Fibroblast of lung (primary cell): ENCODE measurements around the gene ICE2. TPM values are rescaled to one million over a fixed set of nuclear protein-coding genes. Genes with fewer than 3 reads are reported as not detected.
"Not testable (repeated sequence)": the region's sequence is repeated elsewhere in the genome, so short reads cannot be mapped to it uniquely, and the experiment has no call there.

ENCODE experiments used
- DNase-seq, 2 donors: peaks; one replicate each; pipeline versions ENCODE4 v3.0.0 to v3.0.0-alpha.2; 2010; ENCODE audit warnings: low read depth in 2 of 2
- H2AFZ ChIP-seq: 2 replicates; pipeline ENCODE4 v1.5.1; 2012; ENCODE audit warnings: low read length, control low read depth, inconsistent platforms
- H3K27ac ChIP-seq: 2 replicates; pipeline ENCODE4 v1.5.1; 2011; ENCODE audit warnings: low read length, control low read depth; ENCODE audit not compliant: insufficient read depth
- H3K27me3 ChIP-seq: 2 replicates; pipeline ENCODE4 v1.5.1; 2011; ENCODE audit warnings: mild to moderate bottlenecking, low read length; ENCODE audit not compliant: control insufficient read depth, insufficient read depth
- H3K36me3 ChIP-seq: 2 replicates; pipeline ENCODE4 v1.5.1; 2011; ENCODE audit warnings: low read length; ENCODE audit not compliant: control insufficient read depth, insufficient read depth
- H3K4me1 ChIP-seq: 2 replicates; pipeline ENCODE4 v1.5.1; 2011; ENCODE audit warnings: low read length; ENCODE audit not compliant: control insufficient read depth, insufficient read depth; ENCODE audit errors: extremely low read depth
- H3K4me2 ChIP-seq: 2 replicates; pipeline ENCODE4 v1.5.1; 2011; ENCODE audit warnings: low read length, control low read depth; ENCODE audit not compliant: insufficient read depth; ENCODE audit errors: extremely low read depth
- H3K4me3 ChIP-seq, 4 experiments: fragments of 200-600 bp in 1 of 4; sonication (generic) in 1 of 4; replicated peaks in 1 of 4; 2 replicates each; pipeline ENCODE4 v1.5.1; 2011 to 2016; ENCODE audit warnings: low read length in 4 of 4, low read depth in 3 of 4, mild to moderate bottlenecking in 3 of 4, control low read depth in 2 of 4, inconsistent platforms in 1 of 4, mixed read lengths in 1 of 4; ENCODE audit not compliant: insufficient read depth in 1 of 4; ENCODE audit errors: control extremely low read depth in 1 of 4
- H3K79me2 ChIP-seq: 2 replicates; pipeline ENCODE4 v1.5.1; 2012; ENCODE audit warnings: mild to moderate bottlenecking, low read length, inconsistent platforms; ENCODE audit not compliant: control insufficient read depth, insufficient read depth
- H3K9ac ChIP-seq: 2 replicates; pipeline ENCODE4 v1.5.1; 2011; ENCODE audit warnings: mild to moderate bottlenecking, low read length, control low read depth; ENCODE audit not compliant: insufficient read depth
- H3K9me3 ChIP-seq: 2 replicates; pipeline ENCODE4 v1.5.1; 2012; ENCODE audit warnings: low read depth, low read length; ENCODE audit not compliant: control insufficient read depth, insufficient read depth
- H4K20me1 ChIP-seq: 2 replicates; pipeline ENCODE4 v1.5.1; 2011; ENCODE audit warnings: low read length; ENCODE audit not compliant: control insufficient read depth, insufficient read depth; ENCODE audit errors: extremely low read depth
- EZH2 ChIP-seq: IDR thresholded peaks from 2 replicates; pipeline ENCODE4 v1.5.1; 2012; ENCODE audit warnings: low read length, control low read depth, mild to moderate bottlenecking; ENCODE audit errors: missing control alignments
- polyA plus RNA-seq, 2 donors: library from polyadenylated mRNA; depleted of rRNA in 1 of 2; stranded (reverse) in 1 of 2; unstranded in 1 of 2; fragments of >200 nt; gene quantifications; 2 replicates each; pipeline ENCODE4 v1.2.1, GENCODE V29; 2011 to 2012; ENCODE audit warnings: missing spikeins in 1 of 2
- total RNA-seq: library from RNA; depleted of rRNA; stranded (reverse); fragments of >200 nt; gene quantifications from 2 replicates; pipeline ENCODE4 v1.2.1, GENCODE V29; 2014
- TF ChIP-seq, protein P1 (sequence below), 2 donors: IDR thresholded peaks in 1 of 2; conservative IDR thresholded peaks in 1 of 2; 1 replicate in 1 of 2; 2 replicates in 1 of 2; pipeline ENCODE4 v1.5.1; 2011 to 2012; ENCODE audit warnings: low read length in 2 of 2, control low read depth in 1 of 2, inconsistent platforms in 1 of 2, low read depth in 1 of 2, mild to moderate bottlenecking in 1 of 2

Gene ICE2
- total and polyA plus RNA-seq, 2 donors (not counting 1 experiment from before 2014, with no cell fraction given), result 22.3 to 38.6 TPM

DNA sequence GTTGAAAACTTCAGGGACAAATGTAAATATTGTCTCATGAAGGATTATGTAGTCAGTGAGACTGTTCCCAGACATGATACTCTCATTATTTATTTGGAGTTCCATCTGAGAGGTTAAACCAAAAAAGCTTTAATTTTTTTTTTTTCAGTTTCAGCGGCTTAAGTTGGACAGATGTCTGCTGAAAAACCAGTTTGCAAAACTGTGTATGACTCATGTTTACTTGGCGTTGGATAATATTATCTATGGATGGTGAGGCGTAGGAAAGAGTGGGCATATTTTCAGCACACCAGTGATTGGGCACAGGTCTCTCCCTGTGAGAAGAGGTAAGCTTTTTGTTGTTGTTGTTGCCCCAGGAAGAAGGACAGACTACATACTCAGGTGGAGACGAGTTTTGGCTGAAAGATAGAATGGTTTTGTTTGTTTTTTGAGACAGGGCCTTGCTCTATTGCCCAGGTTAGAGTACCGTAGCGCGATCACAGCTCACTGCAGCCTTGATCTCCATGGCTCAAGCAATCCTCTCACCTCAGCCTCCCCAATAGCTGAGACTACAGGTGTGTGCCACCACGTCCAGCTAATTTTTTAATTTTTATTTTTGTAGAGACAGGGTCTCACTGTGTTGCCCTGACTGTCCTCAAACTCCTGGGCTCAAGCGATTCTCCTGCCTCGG is 64.8 kb downstream of the ICE2 start:
- H3K4me1 ChIP-seq, result peaks cover 9% of the 10 kb centered on the region
- no peaks in the 10 kb centered on the region for H3K36me3 ChIP-seq
- no peak for TF ChIP-seq EZH2
- TF ChIP-seq, protein P1, sequence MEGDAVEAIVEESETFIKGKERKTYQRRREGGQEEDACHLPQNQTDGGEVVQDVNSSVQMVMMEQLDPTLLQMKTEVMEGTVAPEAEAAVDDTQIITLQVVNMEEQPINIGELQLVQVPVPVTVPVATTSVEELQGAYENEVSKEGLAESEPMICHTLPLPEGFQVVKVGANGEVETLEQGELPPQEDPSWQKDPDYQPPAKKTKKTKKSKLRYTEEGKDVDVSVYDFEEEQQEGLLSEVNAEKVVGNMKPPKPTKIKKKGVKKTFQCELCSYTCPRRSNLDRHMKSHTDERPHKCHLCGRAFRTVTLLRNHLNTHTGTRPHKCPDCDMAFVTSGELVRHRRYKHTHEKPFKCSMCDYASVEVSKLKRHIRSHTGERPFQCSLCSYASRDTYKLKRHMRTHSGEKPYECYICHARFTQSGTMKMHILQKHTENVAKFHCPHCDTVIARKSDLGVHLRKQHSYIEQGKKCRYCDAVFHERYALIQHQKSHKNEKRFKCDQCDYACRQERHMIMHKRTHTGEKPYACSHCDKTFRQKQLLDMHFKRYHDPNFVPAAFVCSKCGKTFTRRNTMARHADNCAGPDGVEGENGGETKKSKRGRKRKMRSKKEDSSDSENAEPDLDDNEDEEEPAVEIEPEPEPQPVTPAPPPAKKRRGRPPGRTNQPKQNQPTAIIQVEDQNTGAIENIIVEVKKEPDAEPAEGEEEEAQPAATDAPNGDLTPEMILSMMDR (conservative IDR thresholded peaks at IDR 0.05 in 1 of 2, IDR thresholded peaks at IDR 0.05 in 1 of 2; ENCODE audit: low read depth in 1 of 2, low read length in 2 of 2), result no peak
- H3K9me3 ChIP-seq, result no peaks in the 10 kb centered on the region
- H3K4me2 ChIP-seq, result no peak overlapping the region
- no peak overlapping the region for H3K4me3 ChIP-seq
- H3K27me3 ChIP-seq, result no peaks in the 10 kb centered on the region
- no peak overlapping the region for H3K27ac ChIP-seq
- H2AFZ ChIP-seq, result no peak overlapping the region
- DNase-seq, result peak; percentile 70 to 73
- H3K9ac ChIP-seq, result no peak overlapping the region
- H4K20me1 ChIP-seq, result no peaks in the 10 kb centered on the region
- no peaks in the 10 kb centered on the region for H3K79me2 ChIP-seq

DNA sequence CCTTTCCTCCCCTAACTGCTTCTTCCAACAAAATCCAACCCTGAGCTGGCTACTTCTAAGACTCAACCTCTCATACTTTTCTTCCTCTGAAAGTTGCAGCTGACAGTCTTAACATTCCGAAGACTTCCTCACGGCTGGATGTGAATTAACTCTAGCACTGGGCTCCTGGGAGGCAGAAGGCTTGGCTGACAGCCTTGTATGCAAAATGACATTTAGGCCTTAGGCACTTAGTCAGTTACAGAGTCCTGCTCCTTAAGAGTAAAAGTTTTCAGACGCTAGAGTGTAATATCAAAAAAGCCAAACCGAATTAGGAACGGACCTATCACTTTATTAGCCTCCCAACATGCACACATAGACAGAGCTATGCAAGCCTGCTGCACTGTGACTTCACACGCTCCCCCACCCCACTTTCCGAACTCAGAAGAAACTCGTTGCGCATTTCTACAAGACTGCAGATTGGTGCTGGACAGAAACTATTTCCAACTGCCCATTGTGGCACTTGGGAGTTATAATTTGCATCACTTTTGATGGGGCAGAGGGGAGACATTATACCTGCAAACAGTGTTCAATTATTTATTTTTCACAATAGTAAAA is 65.6 kb downstream of the ICE2 start:
- H3K4me2 ChIP-seq, result peak overlapping the region; percentile 57

DNA sequence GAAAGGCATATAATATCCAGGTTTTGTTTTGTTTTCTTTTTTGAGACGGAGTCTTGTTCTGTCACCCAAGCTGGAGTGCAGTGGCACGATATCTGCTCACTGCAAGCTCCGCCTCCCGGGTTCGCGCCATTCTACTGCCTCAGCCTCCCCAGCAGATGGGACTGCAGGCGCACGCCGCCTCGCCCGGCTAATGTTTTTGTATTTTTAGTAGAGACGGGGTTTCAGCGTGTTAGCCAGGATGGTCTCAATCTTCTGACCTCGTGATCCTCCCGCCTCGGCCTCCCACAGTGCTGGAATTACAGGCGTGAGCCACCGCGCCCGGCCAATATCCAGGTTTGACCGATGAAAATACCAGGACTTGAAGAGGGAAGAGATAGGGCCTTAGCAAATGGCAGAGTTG is 66.1 kb downstream of the ICE2 start:
- not testable (repeated sequence) for H4K20me1 ChIP-seq, H3K27ac ChIP-seq, H3K9me3 ChIP-seq, H3K79me2 ChIP-seq, H2AFZ ChIP-seq, H3K9ac ChIP-seq, H3K4me3 ChIP-seq, DNase-seq, H3K36me3 ChIP-seq, H3K27me3 ChIP-seq
- peaks cover 19% of the 10 kb centered on the region for H3K4me1 ChIP-seq
- H3K4me2 ChIP-seq, result peak overlapping the region; percentile 45

More for the DNA sequence above, 65.6 kb downstream of the ICE2 start:
- no peak overlapping the region for H3K9ac ChIP-seq
- H3K9me3 ChIP-seq, result no peaks in the 10 kb centered on the region
- H3K4me1 ChIP-seq, result peaks cover 14% of the 10 kb centered on the region
- H2AFZ ChIP-seq, result no peak overlapping the region
- no peak overlapping the region for H3K27ac ChIP-seq
- H3K79me2 ChIP-seq, result no peaks in the 10 kb centered on the region
- no peak for DNase-seq
- H3K27me3 ChIP-seq, result no peaks in the 10 kb centered on the region
- H3K36me3 ChIP-seq, result no peaks in the 10 kb centered on the region
- no peak for TF ChIP-seq EZH2
- H4K20me1 ChIP-seq, result no peaks in the 10 kb centered on the region
- H3K4me3 ChIP-seq, result no peak overlapping the region

DNA sequence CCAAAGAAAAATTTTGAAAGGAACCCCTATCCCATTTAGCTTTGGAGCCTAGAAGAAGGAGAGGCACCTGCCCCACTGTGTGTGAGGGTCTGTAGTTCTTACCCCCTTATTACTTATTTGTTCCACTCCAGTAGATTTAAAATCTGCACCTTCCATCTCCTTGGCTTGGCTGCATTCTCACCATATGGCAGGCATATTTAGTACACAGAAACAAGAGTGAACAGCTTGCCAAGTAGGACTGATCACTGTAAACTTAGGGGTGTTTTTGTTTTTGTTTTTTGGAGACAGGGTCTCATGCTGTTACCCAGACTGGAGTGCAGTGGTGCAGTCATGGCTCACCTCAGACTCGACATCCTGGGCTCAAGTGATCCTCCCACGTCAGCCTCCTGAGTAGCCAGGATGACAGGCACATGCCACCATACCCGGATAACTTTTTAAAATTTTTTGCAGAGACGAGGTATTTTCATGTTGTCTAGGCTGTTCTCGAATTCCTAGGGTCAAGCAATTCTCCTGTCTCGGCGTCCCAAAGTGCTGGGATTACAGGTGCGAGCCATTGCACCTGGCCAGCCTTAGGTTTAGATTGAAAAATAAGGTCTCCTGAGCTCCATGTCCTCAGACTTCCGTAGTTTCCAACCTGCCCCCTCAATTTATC is 67.0 kb downstream of the ICE2 start:
- no peak overlapping the region for H2AFZ ChIP-seq
- no peaks in the 10 kb centered on the region for H3K79me2 ChIP-seq
- no peak for TF ChIP-seq EZH2
- TF ChIP-seq, protein P1 (conservative IDR thresholded peaks at IDR 0.05 in 1 of 2, IDR thresholded peaks at IDR 0.05 in 1 of 2; ENCODE audit: low read depth in 1 of 2, low read length in 2 of 2), result no peak
- H3K9me3 ChIP-seq, result no peaks in the 10 kb centered on the region
- H3K27ac ChIP-seq, result no peak overlapping the region
- no peaks in the 10 kb centered on the region for H4K20me1 ChIP-seq
- no peak overlapping the region for H3K4me2 ChIP-seq
- H3K4me1 ChIP-seq, result peaks cover 24% of the 10 kb centered on the region
- DNase-seq, result no peak
- H3K27me3 ChIP-seq, result no peaks in the 10 kb centered on the region
- H3K4me3 ChIP-seq, result no peak overlapping the region
- H3K9ac ChIP-seq, result no peak overlapping the region
- H3K36me3 ChIP-seq, result no peaks in the 10 kb centered on the region

DNA sequence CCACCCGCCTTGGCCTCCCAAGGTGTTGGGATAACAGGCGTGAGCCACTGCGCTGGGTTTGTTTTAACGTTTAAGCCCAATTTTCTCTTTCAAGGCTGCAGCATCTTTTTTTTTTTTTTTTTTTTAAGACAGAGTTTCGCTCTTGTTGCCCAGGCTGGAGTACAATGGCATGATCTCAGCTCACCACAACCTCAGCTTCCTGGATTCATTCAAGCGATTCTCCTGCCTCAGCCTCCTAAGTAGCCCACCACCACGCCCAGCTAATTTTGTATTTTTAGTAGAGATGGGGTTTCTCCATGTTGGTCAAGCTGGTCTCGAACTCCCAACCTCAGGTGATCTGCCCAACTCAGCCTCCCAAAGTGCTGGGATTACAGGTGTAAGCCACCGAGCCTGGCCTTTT is 68.6 kb downstream of the ICE2 start:
- H3K9me3 ChIP-seq, H3K79me2 ChIP-seq, H3K4me3 ChIP-seq, H3K9ac ChIP-seq, H3K27me3 ChIP-seq, H4K20me1 ChIP-seq, DNase-seq, H3K36me3 ChIP-seq, H2AFZ ChIP-seq, H3K4me2 ChIP-seq, H3K27ac ChIP-seq: not testable (repeated sequence)
- peaks cover 26% of the 10 kb centered on the region for H3K4me1 ChIP-seq
